ENCODE measurements around the gene MLN.

GRCh38 chr6:33755070-33755869, 48.5 kb downstream of the MLN start:
- TF ChIP-seq, protein P1, sequence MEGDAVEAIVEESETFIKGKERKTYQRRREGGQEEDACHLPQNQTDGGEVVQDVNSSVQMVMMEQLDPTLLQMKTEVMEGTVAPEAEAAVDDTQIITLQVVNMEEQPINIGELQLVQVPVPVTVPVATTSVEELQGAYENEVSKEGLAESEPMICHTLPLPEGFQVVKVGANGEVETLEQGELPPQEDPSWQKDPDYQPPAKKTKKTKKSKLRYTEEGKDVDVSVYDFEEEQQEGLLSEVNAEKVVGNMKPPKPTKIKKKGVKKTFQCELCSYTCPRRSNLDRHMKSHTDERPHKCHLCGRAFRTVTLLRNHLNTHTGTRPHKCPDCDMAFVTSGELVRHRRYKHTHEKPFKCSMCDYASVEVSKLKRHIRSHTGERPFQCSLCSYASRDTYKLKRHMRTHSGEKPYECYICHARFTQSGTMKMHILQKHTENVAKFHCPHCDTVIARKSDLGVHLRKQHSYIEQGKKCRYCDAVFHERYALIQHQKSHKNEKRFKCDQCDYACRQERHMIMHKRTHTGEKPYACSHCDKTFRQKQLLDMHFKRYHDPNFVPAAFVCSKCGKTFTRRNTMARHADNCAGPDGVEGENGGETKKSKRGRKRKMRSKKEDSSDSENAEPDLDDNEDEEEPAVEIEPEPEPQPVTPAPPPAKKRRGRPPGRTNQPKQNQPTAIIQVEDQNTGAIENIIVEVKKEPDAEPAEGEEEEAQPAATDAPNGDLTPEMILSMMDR (IDR thresholded peaks at IDR 0.05), result no peak
- no peak for TF ChIP-seq POLR2A (IDR thresholded peaks at IDR 0.05)

Measured in Peyer's patch (tissue), 4 donors.